Glomerular endothelial cell (primary cell): Measurements from ENCODE around the gene LRRC26. TPM values are rescaled to one million over a fixed set of nuclear protein-coding genes. Genes with fewer than 3 reads are reported as not detected.
A peak's percentile ranks its signal among the peaks of the same experiment; 100 is the strongest.
"Not testable (repeated sequence)": the region's sequence is repeated elsewhere in the genome, so short reads cannot be mapped to it uniquely, and the experiment has no call there.

Experiments used
- DNase-seq: peaks from one replicate; pipeline ENCODE4 v3.0.0-alpha.2; 2011; ENCODE audit warnings: low read depth, low spot score; ENCODE audit errors: extremely low read depth
- total RNA-seq: library from RNA; depleted of rRNA; stranded (reverse); fragments of >200 nt; gene quantifications from 2 replicates; pipeline ENCODE4 v1.2.3, GENCODE V29; 2015

LRRC26 gene
- total RNA-seq, 1 donor from 2014 or later: not detected

DNA sequence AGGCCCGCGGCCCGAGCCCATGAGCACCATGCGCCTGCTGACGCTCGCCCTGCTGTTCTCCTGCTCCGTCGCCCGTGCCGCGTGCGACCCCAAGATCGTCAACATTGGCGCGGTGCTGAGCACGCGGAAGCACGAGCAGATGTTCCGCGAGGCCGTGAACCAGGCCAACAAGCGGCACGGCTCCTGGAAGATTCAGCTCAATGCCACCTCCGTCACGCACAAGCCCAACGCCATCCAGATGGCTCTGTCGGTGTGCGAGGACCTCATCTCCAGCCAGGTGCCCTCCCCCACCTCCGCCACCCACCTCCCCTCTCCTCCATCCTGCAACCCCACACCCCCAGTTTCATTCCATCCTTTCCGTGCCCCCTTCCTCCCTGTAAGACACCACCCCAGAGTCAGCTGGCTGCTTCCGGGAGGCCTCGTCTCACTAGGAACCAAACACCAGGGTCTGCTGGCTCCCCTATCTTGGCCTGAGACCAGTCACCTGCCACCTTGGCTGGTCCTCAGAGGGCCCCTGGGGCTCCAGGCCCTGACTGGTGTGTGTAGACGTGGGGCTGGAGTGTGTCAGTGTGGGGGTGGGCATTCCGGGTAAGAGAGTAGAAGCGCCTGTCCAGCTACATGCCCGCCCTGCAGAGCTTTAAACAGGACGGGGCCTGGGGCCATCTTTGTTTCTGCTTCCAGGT lies 30.2 kb downstream of the LRRC26 start:
- DNase-seq: no peak

GRCh38 chr9:137138722-137139467 lies 31.0 kb downstream of the LRRC26 start, which contains the start of gene GRIN1:
Gene GRIN1 (plus strand): TSS chr9:137139154. CDS start chr9:137139487, 333 bp downstream.
- no peak for DNase-seq

DNA sequence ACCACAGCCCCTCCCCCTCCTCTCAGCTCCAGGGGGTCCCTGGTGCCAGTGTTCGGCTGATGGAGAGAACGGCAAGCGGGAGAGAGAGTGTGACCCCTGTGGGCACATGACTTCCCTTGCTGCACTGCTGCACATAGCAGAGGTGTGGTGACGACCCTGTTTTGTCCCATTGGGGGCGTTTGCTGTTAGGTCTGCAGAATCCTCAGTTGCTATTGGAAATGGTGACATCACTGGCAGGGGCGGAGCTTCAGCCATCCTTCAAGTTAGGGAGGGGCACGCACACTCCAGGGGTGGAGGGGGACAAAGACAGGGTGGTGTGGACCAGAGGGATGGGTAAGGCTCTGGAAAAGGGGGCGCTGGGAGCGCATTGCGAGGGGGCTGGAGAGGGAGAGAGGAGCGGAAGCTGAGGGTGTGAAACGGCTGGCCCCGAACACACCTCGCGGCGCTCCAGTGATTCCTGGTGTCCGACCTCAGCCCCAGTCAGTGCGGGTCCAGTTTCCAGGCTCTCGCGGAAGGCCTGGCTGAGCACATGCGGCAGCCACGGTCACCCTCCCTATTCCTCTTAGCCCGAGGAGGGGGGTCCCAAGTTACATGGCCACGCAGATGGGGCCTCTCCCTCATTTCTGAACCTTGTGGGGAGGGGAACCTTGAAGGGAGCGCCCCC lies 31.7 kb downstream of the LRRC26 start:
- DNase-seq: no peak

GRCh38 chr9:137136881-137137607 lies 32.8 kb downstream of the LRRC26 start:
- DNase-seq: no peak

- DNase-seq: no peak
These were observed 33.5 kb downstream of the LRRC26 start for GRCh38 chr9:137136261-137136880.

DNA sequence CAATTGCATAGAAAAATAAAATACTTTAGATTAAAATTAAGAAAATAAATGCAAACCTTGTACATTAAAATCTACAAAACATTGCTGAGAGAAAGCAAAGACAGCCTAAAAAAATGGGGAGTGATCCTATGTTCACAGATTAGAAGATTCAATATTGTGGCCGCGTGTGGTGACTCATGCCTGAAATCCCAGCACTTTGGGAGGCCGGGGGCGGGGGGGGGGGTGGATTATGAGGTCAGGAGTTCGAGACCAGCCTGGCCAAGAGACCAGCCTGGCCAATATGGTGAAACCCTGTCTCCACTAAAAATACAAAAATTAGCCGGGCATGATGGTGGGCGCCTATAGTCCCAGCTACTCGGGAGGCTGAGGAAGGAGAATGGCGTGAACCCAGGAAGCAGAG lies 34.7 kb downstream of the LRRC26 start:
- not testable (repeated sequence) for DNase-seq

- DNase-seq: no peak
These were observed 35.7 kb downstream of the LRRC26 start for GRCh38 chr9:137134191-137134590.

DNA sequence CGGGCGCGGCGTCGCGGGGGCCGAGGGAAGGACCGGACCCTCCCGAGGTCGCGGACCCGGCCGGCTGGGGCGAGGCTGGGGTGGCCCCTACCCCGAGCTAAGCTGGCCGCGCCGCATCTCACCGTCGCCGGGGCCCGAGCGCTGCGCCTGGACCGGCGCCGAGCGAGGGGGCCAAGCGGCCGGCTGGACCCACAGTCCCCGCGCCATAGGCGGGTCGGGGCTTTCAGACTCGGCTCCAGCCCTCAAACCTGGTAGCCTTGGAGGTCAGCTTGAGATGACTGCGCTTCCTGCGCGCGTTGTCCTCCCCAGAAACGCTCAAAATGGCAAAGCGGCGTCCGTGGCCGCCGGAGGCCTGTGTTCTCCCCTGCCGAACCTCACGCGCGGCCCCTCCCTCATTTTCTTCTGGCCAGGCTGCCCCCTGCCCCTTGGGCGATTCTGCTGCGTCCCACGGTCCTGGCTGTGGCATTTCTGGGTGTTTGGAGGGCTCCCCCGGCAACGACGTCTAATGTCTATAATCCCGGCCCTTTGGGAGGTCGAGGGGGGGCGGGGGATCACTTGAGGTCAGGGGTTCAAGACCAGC lies 39.6 kb downstream of the LRRC26 start:
- DNase-seq: no peak

GRCh38 chr9:137129456-137130175 lies 40.2 kb downstream of the LRRC26 start:
- peak; percentile 36 for DNase-seq

GRCh38 chr9:137128862-137129455 lies 40.9 kb downstream of the LRRC26 start:
- no peak for DNase-seq

DNA sequence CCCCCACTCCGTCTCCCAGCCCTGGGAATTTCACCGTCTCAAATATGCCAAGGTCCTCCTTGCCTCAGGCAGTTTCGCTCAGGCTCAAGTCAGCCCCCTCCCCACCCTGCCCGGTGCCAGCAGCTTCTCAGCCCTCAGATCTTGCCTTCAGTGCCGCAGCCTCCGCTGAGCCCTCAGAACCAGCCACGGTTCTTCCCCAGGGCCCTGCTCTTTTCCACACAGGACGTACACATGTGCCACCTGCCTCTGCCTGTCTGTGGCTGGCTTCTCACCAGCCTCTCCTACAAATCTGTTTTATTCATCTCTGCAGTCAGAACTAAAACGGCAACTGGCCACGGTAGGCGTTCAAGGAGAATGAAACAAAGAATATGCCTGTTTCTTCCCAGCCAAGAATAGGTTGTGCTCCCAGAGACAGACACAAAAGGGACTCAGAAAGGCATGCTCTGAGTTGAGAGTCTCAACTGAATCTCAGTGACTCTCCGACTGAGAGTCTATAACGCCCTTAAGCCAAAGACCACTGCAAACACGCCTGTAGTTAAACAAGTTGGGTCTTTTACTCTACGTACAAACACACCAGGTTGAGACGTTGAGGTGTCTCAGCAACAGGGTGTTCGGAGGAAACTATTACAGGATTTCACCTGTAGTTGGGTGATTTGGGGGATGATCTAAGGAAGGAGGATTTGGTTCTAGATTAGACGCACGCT lies 41.5 kb downstream of the LRRC26 start:
- no peak for DNase-seq

- DNase-seq: no peak
These were observed 42.3 kb downstream of the LRRC26 start for GRCh38 chr9:137127301-137128157.

DNA sequence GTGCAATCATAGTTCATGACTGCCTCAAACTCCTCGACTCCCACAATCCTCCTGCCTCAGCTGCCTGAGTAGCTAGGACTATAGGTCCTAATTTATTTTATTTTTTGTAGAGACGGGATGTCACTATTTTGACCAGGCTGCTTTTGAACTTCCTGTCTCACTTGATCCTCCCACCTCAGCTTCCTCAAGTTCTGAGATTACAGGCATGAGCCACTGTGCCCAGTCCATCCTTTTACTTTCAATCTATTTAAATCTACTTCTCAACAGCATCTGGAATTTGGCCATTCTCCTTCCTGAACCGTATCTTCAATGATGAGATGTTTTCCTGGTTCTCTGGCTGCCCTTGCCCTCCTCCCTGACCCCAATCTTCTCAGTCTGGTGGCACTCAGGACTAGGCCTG lies 43.1 kb downstream of the LRRC26 start:
- DNase-seq: no peak

DNA sequence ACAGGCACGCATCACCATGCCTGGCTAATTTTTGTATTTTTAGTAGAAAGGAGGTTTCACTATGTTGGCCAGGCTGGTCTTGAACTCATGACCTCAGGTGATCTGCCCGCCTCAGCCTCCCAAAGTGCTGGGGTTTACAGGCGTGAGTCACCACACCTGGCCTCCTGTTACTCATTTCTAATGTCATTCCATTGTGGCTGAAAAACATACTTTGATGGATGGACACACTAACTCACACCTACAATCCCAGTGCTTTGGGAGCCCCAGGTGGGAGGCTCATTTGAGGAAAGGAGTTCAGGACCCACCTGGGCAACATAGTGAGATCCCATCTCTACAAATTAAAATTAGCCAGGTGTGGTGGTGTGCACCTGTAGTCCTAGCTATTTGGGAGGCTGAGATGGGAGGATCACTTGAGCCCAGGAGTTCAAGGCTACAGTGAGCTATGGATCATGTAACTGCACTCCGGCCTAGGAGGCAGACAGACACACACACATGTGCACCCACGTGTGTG lies 45.8 kb downstream of the LRRC26 start:
- not testable (repeated sequence) for DNase-seq

- DNase-seq: no peak
These were observed 46.4 kb downstream of the LRRC26 start for GRCh38 chr9:137123468-137123837.

DNA sequence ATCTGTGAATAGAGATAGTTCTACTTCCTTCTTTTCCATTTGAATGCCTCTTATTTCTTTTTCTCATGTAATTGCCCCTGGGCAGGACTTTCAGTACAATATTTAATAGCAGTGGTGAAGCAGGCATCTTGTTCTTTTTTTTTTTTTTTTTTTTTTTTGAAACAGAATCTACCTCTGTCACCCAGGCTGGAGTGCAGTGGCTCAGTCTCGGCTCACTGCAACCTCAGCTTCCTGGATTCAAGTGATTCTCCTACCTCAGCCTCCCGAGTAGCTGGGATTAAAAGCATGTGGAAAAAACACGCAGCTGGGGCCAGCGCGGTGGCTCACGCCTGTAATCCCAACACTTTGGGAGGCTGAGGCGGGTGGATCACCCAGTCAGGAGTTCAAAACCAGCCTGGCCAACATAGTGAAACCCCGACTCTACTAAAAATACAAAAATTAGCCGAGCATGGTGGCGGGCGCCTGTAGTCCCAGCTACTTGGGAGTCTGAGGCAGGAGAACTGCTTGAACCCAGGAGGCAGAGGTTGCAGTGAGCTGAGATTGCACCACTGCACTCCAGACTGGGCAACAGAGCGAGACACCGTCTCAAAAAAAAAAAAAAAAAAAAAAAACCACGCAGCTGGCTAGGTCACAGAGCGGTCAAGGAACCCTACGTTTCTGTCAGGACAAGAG lies 46.9 kb downstream of the LRRC26 start:
- DNase-seq: not testable (repeated sequence)
